IMR-90 (cell line): ENCODE data around the gene MAFB. TPM values are rescaled to one million over a fixed set of nuclear protein-coding genes. Genes with fewer than 3 reads are reported as not detected.

Source experiments
- ATAC-seq: fragments of 200-7000 bp; cut with Tn5 transposase; 2 replicates; pipeline ENCODE4 v1.9.1; 2020; ENCODE audit warnings: low read depth, mild to moderate bottlenecking, moderate library complexity
- BruUV-seq: library from RNA; stranded (reverse); fragments of 400-500 nt; replicated peaks from 2 replicates; lab custom pipeline; 2021; lab: Mats Ljungman, UMichigan
- CTCF ChIA-PET: fragments of 300-600 bp; formaldehyde crosslinking; extraction: SDS; loops from one replicate; lab custom pipeline; 2021; ENCODE audit warnings: antibody characterized with exemption; lab: Yijun Ruan, JAX
- POLR2A ChIA-PET: fragments of 300-600 bp; sonication (Branson Sonifier 250); formaldehyde crosslinking; loops from one replicate; lab custom pipeline; 2022; ENCODE audit warnings: antibody characterized with exemption; ENCODE audit not compliant: unreplicated experiment; lab: Charles Lee
- DNase-seq: peaks from one replicate; pipeline ENCODE4 v3.0.0; 2013
- H2AFZ ChIP-seq: replicated peaks from 2 replicates; pipeline ENCODE3; 2013; ENCODE audit warnings: low read length, mild to moderate bottlenecking; ENCODE audit not compliant: poor library complexity
- H2AK5ac ChIP-seq: 2 replicates; pipeline ENCODE4 v1.6.1; 2013; ENCODE audit warnings: low read depth, low read length, inconsistent platforms
- H2AK9ac ChIP-seq: replicated peaks from 2 replicates; pipeline ENCODE3; 2013; ENCODE audit warnings: mild to moderate bottlenecking, low read depth, low read length, moderate library complexity; ENCODE audit not compliant: poor library complexity
- H2BK120ac ChIP-seq: 2 replicates; pipeline ENCODE4 v1.6.1; 2013; ENCODE audit warnings: low read depth, low read length, inconsistent platforms
- H2BK15ac ChIP-seq: 3 replicates; pipeline ENCODE4 v1.6.1; 2013; ENCODE audit warnings: low read depth, low read length, inconsistent platforms
- H2BK20ac ChIP-seq: 2 replicates; pipeline ENCODE4 v1.6.1; 2013; ENCODE audit warnings: low read depth, mild to moderate bottlenecking, inconsistent platforms, low read length, moderate library complexity
- H2BK5ac ChIP-seq: 2 replicates; pipeline ENCODE4 v1.6.1; 2013; ENCODE audit warnings: mild to moderate bottlenecking, low read depth, low read length, inconsistent platforms; ENCODE audit not compliant: poor library complexity, severe bottlenecking
- H3K14ac ChIP-seq: replicated peaks from 2 replicates; pipeline ENCODE4 v1.6.1; 2013; ENCODE audit warnings: low read depth, low read length, inconsistent platforms
- H3K18ac ChIP-seq: 2 replicates; pipeline ENCODE4 v1.6.1; 2013; ENCODE audit warnings: low read depth, low read length, control low read depth
- H3K23ac ChIP-seq: 2 replicates; pipeline ENCODE4 v1.6.1; 2013; ENCODE audit warnings: low read depth, low read length, inconsistent platforms
- H3K27ac ChIP-seq: 2 replicates; pipeline ENCODE4 v1.5.1; 2013; ENCODE audit warnings: mild to moderate bottlenecking, control low read depth, low read length; ENCODE audit not compliant: insufficient read depth
- H3K27me3 ChIP-seq: 2 replicates; pipeline ENCODE4 v1.6.1; 2013; ENCODE audit warnings: low read length; ENCODE audit not compliant: control insufficient read depth, insufficient read depth
- H3K36me3 ChIP-seq: 2 replicates; pipeline ENCODE4 v1.6.1; 2013; ENCODE audit warnings: low read length, mixed read lengths; ENCODE audit not compliant: control insufficient read depth, insufficient read depth
- H3K4ac ChIP-seq: 2 replicates; pipeline ENCODE4 v1.6.1; 2013; ENCODE audit warnings: low read depth, low read length, inconsistent platforms
- H3K4me1 ChIP-seq: 2 replicates; pipeline ENCODE4 v1.6.1; 2013; ENCODE audit warnings: low read length, mixed read lengths; ENCODE audit not compliant: control insufficient read depth, insufficient read depth
- H3K4me2 ChIP-seq: 2 replicates; pipeline ENCODE4 v1.6.1; 2013; ENCODE audit warnings: low read depth, mild to moderate bottlenecking, control low read depth, low read length, moderate library complexity
- H3K4me3 ChIP-seq: 2 replicates; pipeline ENCODE4 v1.5.1; 2013; ENCODE audit warnings: low read depth, mild to moderate bottlenecking, control low read depth, low read length, moderate library complexity; ENCODE audit not compliant: insufficient read depth
- H3K56ac ChIP-seq: 2 replicates; pipeline ENCODE4 v1.6.1; 2013; ENCODE audit warnings: low read length, inconsistent platforms; ENCODE audit not compliant: insufficient read depth; ENCODE audit errors: extremely low read depth
- H3K79me1 ChIP-seq, 2 experiments: 2 replicates each; pipeline ENCODE4 v1.6.1; 2013; ENCODE audit warnings: low read length in 2 of 2, inconsistent platforms in 1 of 2, low read depth in 1 of 2
- H3K9ac ChIP-seq: 2 replicates; pipeline ENCODE4 v1.6.1; 2013; ENCODE audit warnings: low read depth, low read length, control low read depth
- H3K9me1 ChIP-seq: 2 replicates; pipeline ENCODE4 v1.6.1; 2013; ENCODE audit warnings: low read length, inconsistent platforms; ENCODE audit not compliant: insufficient read depth
- H3K9me3 ChIP-seq: 2 replicates; pipeline ENCODE4 v1.6.1; 2013; ENCODE audit warnings: low read length; ENCODE audit not compliant: control insufficient read depth, insufficient read depth
- H4K20me1 ChIP-seq: 2 replicates; pipeline ENCODE4 v1.6.1; 2013; ENCODE audit warnings: low read length, inconsistent platforms; ENCODE audit not compliant: insufficient read depth
- H4K5ac ChIP-seq: 2 replicates; pipeline ENCODE4 v1.6.1; 2013; ENCODE audit warnings: mild to moderate bottlenecking, low read depth, low read length, control low read depth
- H4K8ac ChIP-seq, 2 experiments: 2 replicates each; pipeline ENCODE4 v1.6.1; 2013; ENCODE audit warnings: low read depth in 2 of 2, low read length in 2 of 2, control low read depth in 1 of 2, inconsistent platforms in 1 of 2
- H4K91ac ChIP-seq: 2 replicates; pipeline ENCODE4 v1.6.1; 2013; ENCODE audit warnings: low read depth, low read length, inconsistent platforms; ENCODE audit not compliant: insufficient read depth
- BHLHE40 ChIP-seq: fragments of 150-350 bp; IDR thresholded peaks from 2 replicates; pipeline ENCODE4 v1.6.1; 2016; ENCODE audit warnings: mild to moderate bottlenecking, low read depth, low read length
- CEBPB ChIP-seq: IDR thresholded peaks from 2 replicates; pipeline ENCODE4 v1.6.1; 2012; ENCODE audit warnings: low read depth, low read length, improper control_type of control experiment
- CHD1 ChIP-seq: IDR thresholded peaks from 2 replicates; pipeline ENCODE4 v1.6.1; 2012; ENCODE audit warnings: low read depth, low read length, improper control_type of control experiment
- FOS ChIP-seq: fragments of 150-350 bp; IDR thresholded peaks from 2 replicates; pipeline ENCODE4 v1.6.1; 2016; ENCODE audit warnings: low read depth, low read length
- MAFK ChIP-seq: IDR thresholded peaks from 2 replicates; pipeline ENCODE4 v1.6.1; 2012; ENCODE audit warnings: low read depth, low read length, improper control_type of control experiment
- MAZ ChIP-seq: IDR thresholded peaks from 2 replicates; pipeline ENCODE4 v1.6.1; 2012; ENCODE audit warnings: low read depth, mild to moderate bottlenecking, low read length, improper control_type of control experiment, moderate library complexity, borderline replicate concordance
- MXI1 ChIP-seq: IDR thresholded peaks from 2 replicates; pipeline ENCODE4 v1.6.1; 2012; ENCODE audit warnings: low read depth, mild to moderate bottlenecking, low read length, moderate library complexity, borderline replicate concordance
- NFE2L2 ChIP-seq: fragments of 150-350 bp; IDR thresholded peaks from 2 replicates; pipeline ENCODE4 v1.6.1; 2016; ENCODE audit warnings: low read depth, mild to moderate bottlenecking, low read length
- POLR2A ChIP-seq: IDR thresholded peaks from 2 replicates; pipeline ENCODE4 v1.6.1; 2012; ENCODE audit warnings: mild to moderate bottlenecking, low read depth, low read length
- RAD21 ChIP-seq: IDR thresholded peaks from 2 replicates; pipeline ENCODE4 v1.6.1; 2012; ENCODE audit warnings: low read length, improper control_type of control experiment
- RCOR1 ChIP-seq: IDR thresholded peaks from 2 replicates; pipeline ENCODE4 v1.6.1; 2012; ENCODE audit warnings: mild to moderate bottlenecking, low read length, improper control_type of control experiment; ENCODE audit not compliant: insufficient replicate concordance
- RFX5 ChIP-seq: IDR thresholded peaks from 2 replicates; pipeline ENCODE4 v1.8.0; 2012; ENCODE audit warnings: low read depth, mild to moderate bottlenecking, low read length, moderate library complexity
- SMC3 ChIP-seq: fragments of 150-350 bp; IDR thresholded peaks from 2 replicates; pipeline ENCODE4 v1.6.1; 2016; ENCODE audit warnings: low read depth, mild to moderate bottlenecking, antibody characterized with exemption, low read length, moderate library complexity
- dilution Hi-C: fragments of 300-500 bp; cut with HindIII; formaldehyde crosslinking; loops from one replicate; pipeline ENCODE4 v1.14.3; 2018; ENCODE audit warnings: low sequenced_read_pairs; ENCODE audit not compliant: unreplicated experiment
- in situ Hi-C: fragments of 300-500 bp; cut with MboI; formaldehyde crosslinking; loops from 3 replicates; pipeline ENCODE4 v1.14.3; 2019; ENCODE audit warnings: low sequenced_read_pairs, inconsistent platforms, mixed read lengths
- intact Hi-C: fragments of 100-400 bp; cut with micrococcal nuclease; formaldehyde crosslinking; loops from 2 replicates; pipeline ENCODE4 v1.10.0; 2022
- polyA plus RNA-seq, 3 experiments: library from polyadenylated mRNA; depleted of rRNA; stranded (reverse); fragments of >200 nt; gene quantifications; 2 replicates each; pipeline ENCODE4 v1.2.3, GENCODE V29; 2012; ENCODE audit warnings: low replicate concordance in 1 of 3
- total RNA-seq: library from RNA; depleted of rRNA; stranded (reverse); fragments of >200 nt; gene quantifications from 2 replicates; pipeline ENCODE4 v1.2.3, GENCODE V29; 2012
- TF ChIP-seq, protein P1 (sequence below): fragments of 150-350 bp; IDR thresholded peaks from 2 replicates; pipeline ENCODE4 v1.6.1; 2017; ENCODE audit warnings: mild to moderate bottlenecking, antibody characterized with exemption, low read length, low read depth
- TF ChIP-seq, protein P2 (sequence below): conservative IDR thresholded peaks from 2 replicates; pipeline ENCODE4 v1.5.1; 2012; ENCODE audit warnings: mild to moderate bottlenecking, low read depth, low read length, improper control_type of control experiment
- TF ChIP-seq, protein P3 (sequence below): fragments of 150-350 bp; IDR thresholded peaks from 2 replicates; pipeline ENCODE4 v1.6.1; 2016; ENCODE audit warnings: low read depth, mild to moderate bottlenecking, low read length, moderate library complexity, borderline replicate concordance

MAFB gene
- total and polyA plus RNA-seq, 2 of the 4 experiments (the other 2 are of a cell fraction), result 0.07 TPM; not detected in 1

DNA sequence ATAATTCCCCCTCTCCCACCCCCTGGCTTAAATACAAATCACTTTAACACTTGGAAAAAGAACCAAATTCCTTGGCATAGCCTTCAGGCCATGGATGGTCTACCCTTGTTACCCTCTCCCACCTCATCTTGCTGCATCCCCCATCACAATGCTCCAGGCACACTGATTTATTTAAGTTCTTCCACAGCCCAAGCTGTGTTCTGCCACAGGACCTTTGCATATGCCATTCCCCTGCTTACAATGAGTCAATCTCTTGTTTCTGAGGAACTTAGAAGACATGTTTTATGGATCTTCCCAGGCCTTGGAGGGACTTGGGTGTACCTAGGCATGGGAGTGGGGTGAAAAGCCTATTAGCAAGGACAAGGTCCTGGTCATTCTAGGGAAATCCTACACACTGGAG lies 6.2 kb upstream of the MAFB start:
- dilution Hi-C loops, result no loop called here
- intact Hi-C loops, result loop anchor here (10.0 kb wide), 1 partner anchor 1580 kb away; no protein-coding TSS in a partner anchor
- 0 out of 2 replicates have a peak, but pooled peaks cover 3% of the 10 kb centered on the region for H4K20me1 ChIP-seq
- H2BK5ac ChIP-seq, result no peak overlapping the region
- no peak for TF ChIP-seq POLR2A
- no peak for TF ChIP-seq NFE2L2
- TF ChIP-seq, protein P1, sequence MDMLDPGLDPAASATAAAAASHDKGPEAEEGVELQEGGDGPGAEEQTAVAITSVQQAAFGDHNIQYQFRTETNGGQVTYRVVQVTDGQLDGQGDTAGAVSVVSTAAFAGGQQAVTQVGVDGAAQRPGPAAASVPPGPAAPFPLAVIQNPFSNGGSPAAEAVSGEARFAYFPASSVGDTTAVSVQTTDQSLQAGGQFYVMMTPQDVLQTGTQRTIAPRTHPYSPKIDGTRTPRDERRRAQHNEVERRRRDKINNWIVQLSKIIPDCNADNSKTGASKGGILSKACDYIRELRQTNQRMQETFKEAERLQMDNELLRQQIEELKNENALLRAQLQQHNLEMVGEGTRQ, result no peak
- no peak for TF ChIP-seq BHLHE40
- TF ChIP-seq MAFK, result no peak
- no peak for TF ChIP-seq CHD1
- TF ChIP-seq SMC3, result no peak
- TF ChIP-seq FOS, result no peak
- no peak for TF ChIP-seq MAZ
- no peak for TF ChIP-seq RAD21
- TF ChIP-seq, protein P2, sequence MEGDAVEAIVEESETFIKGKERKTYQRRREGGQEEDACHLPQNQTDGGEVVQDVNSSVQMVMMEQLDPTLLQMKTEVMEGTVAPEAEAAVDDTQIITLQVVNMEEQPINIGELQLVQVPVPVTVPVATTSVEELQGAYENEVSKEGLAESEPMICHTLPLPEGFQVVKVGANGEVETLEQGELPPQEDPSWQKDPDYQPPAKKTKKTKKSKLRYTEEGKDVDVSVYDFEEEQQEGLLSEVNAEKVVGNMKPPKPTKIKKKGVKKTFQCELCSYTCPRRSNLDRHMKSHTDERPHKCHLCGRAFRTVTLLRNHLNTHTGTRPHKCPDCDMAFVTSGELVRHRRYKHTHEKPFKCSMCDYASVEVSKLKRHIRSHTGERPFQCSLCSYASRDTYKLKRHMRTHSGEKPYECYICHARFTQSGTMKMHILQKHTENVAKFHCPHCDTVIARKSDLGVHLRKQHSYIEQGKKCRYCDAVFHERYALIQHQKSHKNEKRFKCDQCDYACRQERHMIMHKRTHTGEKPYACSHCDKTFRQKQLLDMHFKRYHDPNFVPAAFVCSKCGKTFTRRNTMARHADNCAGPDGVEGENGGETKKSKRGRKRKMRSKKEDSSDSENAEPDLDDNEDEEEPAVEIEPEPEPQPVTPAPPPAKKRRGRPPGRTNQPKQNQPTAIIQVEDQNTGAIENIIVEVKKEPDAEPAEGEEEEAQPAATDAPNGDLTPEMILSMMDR, result no peak
- TF ChIP-seq RCOR1, result no peak
- TF ChIP-seq CEBPB, result no peak
- TF ChIP-seq, protein P3, sequence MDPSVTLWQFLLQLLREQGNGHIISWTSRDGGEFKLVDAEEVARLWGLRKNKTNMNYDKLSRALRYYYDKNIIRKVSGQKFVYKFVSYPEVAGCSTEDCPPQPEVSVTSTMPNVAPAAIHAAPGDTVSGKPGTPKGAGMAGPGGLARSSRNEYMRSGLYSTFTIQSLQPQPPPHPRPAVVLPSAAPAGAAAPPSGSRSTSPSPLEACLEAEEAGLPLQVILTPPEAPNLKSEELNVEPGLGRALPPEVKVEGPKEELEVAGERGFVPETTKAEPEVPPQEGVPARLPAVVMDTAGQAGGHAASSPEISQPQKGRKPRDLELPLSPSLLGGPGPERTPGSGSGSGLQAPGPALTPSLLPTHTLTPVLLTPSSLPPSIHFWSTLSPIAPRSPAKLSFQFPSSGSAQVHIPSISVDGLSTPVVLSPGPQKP, result no peak
- no peak for TF ChIP-seq MXI1
- TF ChIP-seq RFX5, result no peak
- H3K4ac ChIP-seq, result no peak overlapping the region
- no peak overlapping the region for H2AK9ac ChIP-seq
- no peak overlapping the region for H3K4me2 ChIP-seq
- H2BK120ac ChIP-seq, result no peak overlapping the region
- DNase-seq (no peak), ATAC-seq (no peak)
- H4K91ac ChIP-seq, result no peak overlapping the region
- ChIA-PET POLR2A (no interaction called here), CTCF (no interaction called here)
- no peak overlapping the region for H2AFZ ChIP-seq
- no peak overlapping the region for H4K8ac ChIP-seq
- no peaks in the 10 kb centered on the region for H3K9me1 ChIP-seq
- BruUV-seq, result no TSS peak
- H3K4me1 ChIP-seq, result peaks cover 1% of the 10 kb centered on the region; the same call in 1 of the 2 replicates
- H2BK15ac ChIP-seq, result no peak overlapping the region
- no peak overlapping the region for H3K9ac ChIP-seq
- no peak overlapping the region for H3K14ac ChIP-seq
- H3K9me3 ChIP-seq, result no peaks in the 10 kb centered on the region
- no peak overlapping the region for H4K5ac ChIP-seq
- H3K23ac ChIP-seq, result no peak overlapping the region
- H3K27me3 ChIP-seq, result peaks cover 49% of the 10 kb centered on the region
- H2BK20ac ChIP-seq, result no peak overlapping the region
- in situ Hi-C loops, result loop anchor here (25.0 kb wide), 1 partner anchor 808 kb away; no protein-coding TSS in a partner anchor
- no peak overlapping the region for H3K56ac ChIP-seq
- H2AK5ac ChIP-seq, result no peak overlapping the region
- H3K27ac ChIP-seq, result no peak overlapping the region
- H3K36me3 ChIP-seq, result no peaks in the 10 kb centered on the region
- H3K79me1 ChIP-seq, result no peaks in the 10 kb centered on the region
- no peak overlapping the region for H3K18ac ChIP-seq
- H3K4me3 ChIP-seq, result no peak overlapping the region
